SK-N-SH treated with all-trans-retinoic acid at 6 μM for 48 hours (cell line): Measurements from ENCODE around the gene TMA7.

ENCODE experiments used
- ATAC-seq: fragments of 200-7000 bp; cut with Tn5 transposase; 3 replicates; pipeline ENCODE4 v1.9.1; 2020; ENCODE audit warnings: mild to moderate bottlenecking, moderate library complexity
- BACH2 ChIP-seq: fragments of 250-450 bp; sonication (Bioruptor Pico); IDR thresholded peaks from 2 replicates; pipeline ENCODE4 v1.9.0; 2021; ENCODE audit warnings: mild to moderate bottlenecking, borderline replicate concordance
- CSDC2 ChIP-seq: fragments of 250-450 bp; sonication (Bioruptor Pico); IDR thresholded peaks from 2 replicates; pipeline ENCODE4 v1.5.0; 2020; ENCODE audit warnings: mild to moderate bottlenecking, moderate library complexity
- CSRNP3 ChIP-seq: fragments of 250-450 bp; sonication (Bioruptor Pico); IDR thresholded peaks from 2 replicates; pipeline ENCODE4 v1.5.1; 2021; ENCODE audit warnings: mild to moderate bottlenecking, moderate library complexity
- ESRRG ChIP-seq: fragments of 250-450 bp; sonication (Bioruptor Pico); IDR thresholded peaks from 2 replicates; pipeline ENCODE4 v1.6.1; 2021; ENCODE audit warnings: mild to moderate bottlenecking
- ISL1 ChIP-seq: fragments of 250-450 bp; sonication (Bioruptor Pico); IDR thresholded peaks from 2 replicates; pipeline ENCODE4 v2.1.2; 2022; ENCODE audit warnings: mild to moderate bottlenecking, moderate library complexity
- PPARA ChIP-seq: fragments of 250-450 bp; sonication (Bioruptor Pico); IDR thresholded peaks from 2 replicates; pipeline ENCODE4 v1.5.0; 2020; ENCODE audit warnings: mild to moderate bottlenecking, borderline replicate concordance
- RARB ChIP-seq: fragments of 250-450 bp; sonication (Bioruptor Pico); IDR thresholded peaks from 2 replicates; pipeline ENCODE4 v1.8.0; 2021; ENCODE audit warnings: mild to moderate bottlenecking, moderate library complexity
- ZC3H10 ChIP-seq: fragments of 250-450 bp; sonication (Bioruptor Pico); IDR thresholded peaks from 2 replicates; pipeline ENCODE4 v1.5.1; 2021; ENCODE audit warnings: mild to moderate bottlenecking, moderate library complexity
- ZFP3 ChIP-seq: fragments of 250-450 bp; sonication (Bioruptor Pico); IDR thresholded peaks from 2 replicates; pipeline ENCODE4 v1.5.0; 2020; ENCODE audit warnings: mild to moderate bottlenecking, moderate library complexity
- ZFP30 ChIP-seq: fragments of 450-650 bp; formaldehyde crosslinking; IDR thresholded peaks from 2 replicates; pipeline ENCODE4 v1.5.0; 2022; ENCODE audit warnings: mild to moderate bottlenecking, moderate library complexity
- ZNF565 ChIP-seq: fragments of 450-650 bp; formaldehyde crosslinking; conservative IDR thresholded peaks from 2 replicates; pipeline ENCODE4 v1.5.0; 2020; ENCODE audit warnings: low read depth, mild to moderate bottlenecking, moderate library complexity
- ZNF70 ChIP-seq: fragments of 450-650 bp; formaldehyde crosslinking; IDR thresholded peaks from 2 replicates; pipeline ENCODE4 v1.5.0; 2020; ENCODE audit warnings: mild to moderate bottlenecking, moderate library complexity
- ZNF8 ChIP-seq: fragments of 450-650 bp; formaldehyde crosslinking; IDR thresholded peaks from 2 replicates; pipeline ENCODE4 v1.5.0; 2020; ENCODE audit warnings: mild to moderate bottlenecking, moderate library complexity
- TF ChIP-seq, protein P1 (sequence below): fragments of 250-450 bp; sonication (Bioruptor Pico); IDR thresholded peaks from 2 replicates; pipeline ENCODE4 v1.5.1; 2020; ENCODE audit warnings: low read depth, mild to moderate bottlenecking, moderate library complexity
- TF ChIP-seq, protein P2 (sequence below): fragments of 250-450 bp; sonication (Bioruptor Pico); IDR thresholded peaks from 2 replicates; pipeline ENCODE4 v1.8.0; 2021; ENCODE audit warnings: low read depth, mild to moderate bottlenecking, moderate library complexity, borderline replicate concordance
- TF ChIP-seq, protein P3 (sequence below): fragments of 250-450 bp; sonication (Bioruptor Pico); IDR thresholded peaks from 2 replicates; pipeline ENCODE4 v1.8.0; 2020; ENCODE audit warnings: mild to moderate bottlenecking, moderate library complexity, borderline replicate concordance
- TF ChIP-seq, protein P4 (sequence below): fragments of 250-450 bp; sonication (Bioruptor Pico); IDR thresholded peaks from 2 replicates; pipeline ENCODE4 v1.5.0; 2020; ENCODE audit warnings: mild to moderate bottlenecking, moderate library complexity

The TMA7 gene

GRCh38 chr3:48435774-48436476 lies 4.1 kb upstream of the TMA7 start:
- peak; percentile 66 for ATAC-seq
- no peak for TF ChIP-seq ZNF8 (CRISPR knock-in tag)
- TF ChIP-seq ZFP30, result no peak
- no peak for TF ChIP-seq ZFP3 (CRISPR knock-in tag)
- TF ChIP-seq ZNF565 (CRISPR knock-in tag), result no peak
- TF ChIP-seq BACH2 (CRISPR knock-in tag), result no peak
- TF ChIP-seq CSRNP3 (CRISPR knock-in tag), result no peak
- TF ChIP-seq, all 23 proteins: peak for 0

DNA sequence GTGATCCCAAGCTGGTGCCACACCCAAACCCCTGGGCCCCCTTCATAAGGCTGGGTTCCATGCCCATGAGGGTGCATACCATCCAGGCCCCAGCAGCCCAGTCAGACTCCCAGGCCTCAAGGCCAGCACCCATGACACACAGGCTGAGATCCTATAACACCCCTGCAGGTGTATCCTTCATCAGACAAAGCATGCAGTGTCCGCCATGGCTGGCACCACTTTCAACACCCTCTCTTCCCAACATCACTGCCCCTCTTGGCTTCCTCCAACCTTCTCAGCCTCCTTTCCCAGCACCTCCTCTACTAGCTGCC lies 3.6 kb upstream of the TMA7 start:
- no peak for ATAC-seq

GRCh38 chr3:48436855-48437254 lies 3.2 kb upstream of the TMA7 start:
- ATAC-seq, result no peak
- no peak for TF ChIP-seq ISL1
- TF ChIP-seq ZNF70 (CRISPR knock-in tag), result no peak
- no peak for TF ChIP-seq ZC3H10 (CRISPR knock-in tag)
- TF ChIP-seq, protein P1, sequence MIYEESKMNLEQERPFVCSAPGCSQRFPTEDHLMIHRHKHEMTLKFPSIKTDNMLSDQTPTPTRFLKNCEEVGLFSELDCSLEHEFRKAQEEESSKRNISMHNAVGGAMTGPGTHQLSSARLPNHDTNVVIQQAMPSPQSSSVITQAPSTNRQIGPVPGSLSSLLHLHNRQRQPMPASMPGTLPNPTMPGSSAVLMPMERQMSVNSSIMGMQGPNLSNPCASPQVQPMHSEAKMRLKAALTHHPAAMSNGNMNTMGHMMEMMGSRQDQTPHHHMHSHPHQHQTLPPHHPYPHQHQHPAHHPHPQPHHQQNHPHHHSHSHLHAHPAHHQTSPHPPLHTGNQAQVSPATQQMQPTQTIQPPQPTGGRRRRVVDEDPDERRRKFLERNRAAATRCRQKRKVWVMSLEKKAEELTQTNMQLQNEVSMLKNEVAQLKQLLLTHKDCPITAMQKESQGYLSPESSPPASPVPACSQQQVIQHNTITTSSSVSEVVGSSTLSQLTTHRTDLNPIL (CRISPR knock-in tag), result no peak
- TF ChIP-seq, protein P2, sequence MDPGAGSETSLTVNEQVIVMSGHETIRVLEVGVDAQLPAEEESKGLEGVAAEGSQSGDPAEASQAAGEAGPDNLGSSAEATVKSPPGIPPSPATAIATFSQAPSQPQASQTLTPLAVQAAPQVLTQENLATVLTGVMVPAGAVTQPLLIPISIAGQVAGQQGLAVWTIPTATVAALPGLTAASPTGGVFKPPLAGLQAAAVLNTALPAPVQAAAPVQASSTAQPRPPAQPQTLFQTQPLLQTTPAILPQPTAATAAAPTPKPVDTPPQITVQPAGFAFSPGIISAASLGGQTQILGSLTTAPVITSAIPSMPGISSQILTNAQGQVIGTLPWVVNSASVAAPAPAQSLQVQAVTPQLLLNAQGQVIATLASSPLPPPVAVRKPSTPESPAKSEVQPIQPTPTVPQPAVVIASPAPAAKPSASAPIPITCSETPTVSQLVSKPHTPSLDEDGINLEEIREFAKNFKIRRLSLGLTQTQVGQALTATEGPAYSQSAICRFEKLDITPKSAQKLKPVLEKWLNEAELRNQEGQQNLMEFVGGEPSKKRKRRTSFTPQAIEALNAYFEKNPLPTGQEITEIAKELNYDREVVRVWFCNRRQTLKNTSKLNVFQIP (CRISPR knock-in tag), result no peak
- TF ChIP-seq, protein P3, sequence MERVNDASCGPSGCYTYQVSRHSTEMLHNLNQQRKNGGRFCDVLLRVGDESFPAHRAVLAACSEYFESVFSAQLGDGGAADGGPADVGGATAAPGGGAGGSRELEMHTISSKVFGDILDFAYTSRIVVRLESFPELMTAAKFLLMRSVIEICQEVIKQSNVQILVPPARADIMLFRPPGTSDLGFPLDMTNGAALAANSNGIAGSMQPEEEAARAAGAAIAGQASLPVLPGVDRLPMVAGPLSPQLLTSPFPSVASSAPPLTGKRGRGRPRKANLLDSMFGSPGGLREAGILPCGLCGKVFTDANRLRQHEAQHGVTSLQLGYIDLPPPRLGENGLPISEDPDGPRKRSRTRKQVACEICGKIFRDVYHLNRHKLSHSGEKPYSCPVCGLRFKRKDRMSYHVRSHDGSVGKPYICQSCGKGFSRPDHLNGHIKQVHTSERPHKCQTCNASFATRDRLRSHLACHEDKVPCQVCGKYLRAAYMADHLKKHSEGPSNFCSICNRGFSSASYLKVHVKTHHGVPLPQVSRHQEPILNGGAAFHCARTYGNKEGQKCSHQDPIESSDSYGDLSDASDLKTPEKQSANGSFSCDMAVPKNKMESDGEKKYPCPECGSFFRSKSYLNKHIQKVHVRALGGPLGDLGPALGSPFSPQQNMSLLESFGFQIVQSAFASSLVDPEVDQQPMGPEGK (CRISPR knock-in tag), result no peak
- no peak for TF ChIP-seq BACH2 (CRISPR knock-in tag)

More for the DNA sequence above, 3.6 kb upstream of the TMA7 start:
- TF ChIP-seq ESRRG (CRISPR knock-in tag), result no peak
- TF ChIP-seq, all 23 proteins: peak for 0

DNA sequence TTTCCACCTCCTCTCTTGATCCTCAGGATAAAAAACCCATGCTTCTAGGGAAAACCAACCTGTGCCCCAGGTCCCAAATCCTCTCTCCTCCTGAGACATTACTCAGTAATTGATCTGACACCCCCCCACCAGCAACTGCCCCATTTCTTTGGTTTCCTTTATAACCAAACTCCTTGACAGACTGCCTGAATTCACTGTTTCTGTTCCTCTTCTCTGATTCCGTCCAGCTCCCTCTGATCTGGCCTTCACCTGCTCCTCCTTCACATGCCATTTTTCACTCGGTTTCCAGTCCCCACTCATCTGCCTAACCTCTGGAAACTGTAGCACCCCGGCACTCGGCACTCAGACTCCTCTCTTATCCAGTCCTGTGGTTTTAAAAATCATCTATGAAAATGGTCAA lies 2.2 kb upstream of the TMA7 start:
- no peak for ATAC-seq
- TF ChIP-seq, protein P2 (CRISPR knock-in tag), result no peak
- TF ChIP-seq RARB (CRISPR knock-in tag) (no peak), ZFP30 (no peak), ZFP3 (CRISPR knock-in tag) (no peak), BACH2 (CRISPR knock-in tag) (no peak), PPARA (no peak), ESRRG (CRISPR knock-in tag) (no peak), CSDC2 (no peak)
- TF ChIP-seq, protein P4, sequence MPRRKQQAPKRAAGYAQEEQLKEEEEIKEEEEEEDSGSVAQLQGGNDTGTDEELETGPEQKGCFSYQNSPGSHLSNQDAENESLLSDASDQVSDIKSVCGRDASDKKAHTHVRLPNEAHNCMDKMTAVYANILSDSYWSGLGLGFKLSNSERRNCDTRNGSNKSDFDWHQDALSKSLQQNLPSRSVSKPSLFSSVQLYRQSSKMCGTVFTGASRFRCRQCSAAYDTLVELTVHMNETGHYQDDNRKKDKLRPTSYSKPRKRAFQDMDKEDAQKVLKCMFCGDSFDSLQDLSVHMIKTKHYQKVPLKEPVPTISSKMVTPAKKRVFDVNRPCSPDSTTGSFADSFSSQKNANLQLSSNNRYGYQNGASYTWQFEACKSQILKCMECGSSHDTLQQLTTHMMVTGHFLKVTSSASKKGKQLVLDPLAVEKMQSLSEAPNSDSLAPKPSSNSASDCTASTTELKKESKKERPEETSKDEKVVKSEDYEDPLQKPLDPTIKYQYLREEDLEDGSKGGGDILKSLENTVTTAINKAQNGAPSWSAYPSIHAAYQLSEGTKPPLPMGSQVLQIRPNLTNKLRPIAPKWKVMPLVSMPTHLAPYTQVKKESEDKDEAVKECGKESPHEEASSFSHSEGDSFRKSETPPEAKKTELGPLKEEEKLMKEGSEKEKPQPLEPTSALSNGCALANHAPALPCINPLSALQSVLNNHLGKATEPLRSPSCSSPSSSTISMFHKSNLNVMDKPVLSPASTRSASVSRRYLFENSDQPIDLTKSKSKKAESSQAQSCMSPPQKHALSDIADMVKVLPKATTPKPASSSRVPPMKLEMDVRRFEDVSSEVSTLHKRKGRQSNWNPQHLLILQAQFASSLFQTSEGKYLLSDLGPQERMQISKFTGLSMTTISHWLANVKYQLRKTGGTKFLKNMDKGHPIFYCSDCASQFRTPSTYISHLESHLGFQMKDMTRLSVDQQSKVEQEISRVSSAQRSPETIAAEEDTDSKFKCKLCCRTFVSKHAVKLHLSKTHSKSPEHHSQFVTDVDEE (CRISPR knock-in tag), result no peak
- TF ChIP-seq, all 23 proteins: peak for 0
